Motor neuron (in vitro differentiated cells): ENCODE results near the gene AP4M1. TPM values are rescaled to one million over a fixed set of nuclear protein-coding genes. Genes with fewer than 3 reads are reported as not detected.
A peak's percentile ranks its signal among the peaks of the same experiment; 100 is the strongest.

Experiments
- ATAC-seq, 8 experiments: fragments of 200-7000 bp; cut with Tn5 transposase; replicated peaks in 6 of 8; 2 replicates each; pipeline ENCODE4 v1.8.0; 2021; ENCODE audit warnings: mild to moderate bottlenecking in 8 of 8, moderate library complexity in 8 of 8
- H3K27ac ChIP-seq, 2 donors: fragments of 250-450 bp; sonication (Bioruptor Pico); 2 replicates each; pipeline ENCODE4 v1.9.0; 2021; ENCODE audit warnings: antibody characterized with exemption in 2 of 2, mild to moderate bottlenecking in 2 of 2, moderate library complexity in 1 of 2
- H3K4me1 ChIP-seq, 2 donors: fragments of 250-450 bp; sonication (Bioruptor Pico); replicated peaks in 1 of 2; 2 replicates each; pipeline ENCODE4 v1.6.1; 2021; ENCODE audit warnings: antibody characterized with exemption in 2 of 2, mild to moderate bottlenecking in 2 of 2, moderate library complexity in 1 of 2
- H3K4me3 ChIP-seq, 5 donors: fragments of 250-450 bp; sonication (Bioruptor Pico); 2 replicates each; pipeline ENCODE4 v1.9.0; 2021; ENCODE audit warnings: antibody characterized with exemption in 5 of 5, mild to moderate bottlenecking in 5 of 5, moderate library complexity in 4 of 5
- WGBS, 10 experiments: fragments of 450-650 bp; shearing (Covaris generic); methylation state at CpG; one replicate each; pipeline ENCODE4 v1.0.0; 2022; 5-methylcytosine and 5-hydroxymethylcytosine counted together
- in situ Hi-C, 9 experiments: fragments of 400-800 bp; cut with MboI; loops; one replicate each; pipeline ENCODE4 v1.15.0; 2021; ENCODE audit warnings: low sequenced_read_pairs in 9 of 9, low pct_unique_long_range_greater_than_20kb in 2 of 9; ENCODE audit not compliant: unreplicated experiment in 9 of 9
- total RNA-seq, 8 experiments: library from RNA; unstranded; fragments of 300-600 nt; gene quantifications; 2 replicates each; pipeline versions ENCODE4 v1.2.3 to v1.2.4, GENCODE V29; 2022

AP4M1 gene
- total RNA-seq, 8 experiments from 2014 or later, result 9.5 to 21.1 (median 16.3) TPM

DNA sequence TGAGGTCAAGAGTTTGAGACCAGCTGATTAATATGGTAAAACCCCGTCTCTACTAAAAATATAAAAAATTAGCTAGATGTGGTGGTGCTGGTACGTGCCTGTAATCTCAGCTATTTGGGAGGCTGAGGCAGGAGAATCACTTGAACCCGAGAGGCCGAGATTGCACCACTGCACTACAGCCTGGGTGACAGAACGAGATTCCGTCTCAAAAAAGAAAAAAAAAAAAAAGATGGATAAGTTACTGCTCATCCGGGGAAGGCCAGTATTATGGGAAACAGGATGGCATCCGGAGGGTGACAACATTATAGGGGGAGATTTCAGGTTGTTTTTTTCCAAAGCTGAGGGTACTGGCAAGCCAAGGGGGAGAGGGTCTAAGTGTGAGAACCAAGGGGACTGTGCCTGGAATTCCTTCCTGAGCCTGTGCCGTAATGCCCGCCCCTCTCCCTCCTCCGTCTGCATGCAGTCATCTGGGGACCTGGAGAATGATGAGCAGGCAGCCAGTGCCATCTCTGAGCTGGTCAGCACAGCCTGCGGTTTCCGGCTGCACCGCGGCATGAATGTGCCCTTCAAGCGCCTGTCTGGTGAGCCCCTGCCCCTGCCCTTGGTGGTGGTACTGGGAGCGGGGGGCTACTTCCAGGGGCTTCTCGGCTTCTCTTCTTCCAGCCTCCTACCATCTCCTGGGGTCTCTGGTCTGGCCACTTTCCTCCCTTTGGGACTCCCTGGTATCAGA, 51.7 kb downstream of the AP4M1 start:
- in situ Hi-C loops, result no loop called here
- Histone ChIP-seq H3K4me3 (no peak overlapping the region), H3K4me1 (peaks cover 12 to 18% of the 10 kb centered on the region in 2 donors), H3K27ac (no peak overlapping the region)
- ATAC-seq, result no peak
- WGBS, 10 experiments, result 60 to 100% (median 88%) methylated on average over 1 to 11 of the region's 18 CpGs; no CpG with 5 or more reads in 2 of the 10 experiments

DNA sequence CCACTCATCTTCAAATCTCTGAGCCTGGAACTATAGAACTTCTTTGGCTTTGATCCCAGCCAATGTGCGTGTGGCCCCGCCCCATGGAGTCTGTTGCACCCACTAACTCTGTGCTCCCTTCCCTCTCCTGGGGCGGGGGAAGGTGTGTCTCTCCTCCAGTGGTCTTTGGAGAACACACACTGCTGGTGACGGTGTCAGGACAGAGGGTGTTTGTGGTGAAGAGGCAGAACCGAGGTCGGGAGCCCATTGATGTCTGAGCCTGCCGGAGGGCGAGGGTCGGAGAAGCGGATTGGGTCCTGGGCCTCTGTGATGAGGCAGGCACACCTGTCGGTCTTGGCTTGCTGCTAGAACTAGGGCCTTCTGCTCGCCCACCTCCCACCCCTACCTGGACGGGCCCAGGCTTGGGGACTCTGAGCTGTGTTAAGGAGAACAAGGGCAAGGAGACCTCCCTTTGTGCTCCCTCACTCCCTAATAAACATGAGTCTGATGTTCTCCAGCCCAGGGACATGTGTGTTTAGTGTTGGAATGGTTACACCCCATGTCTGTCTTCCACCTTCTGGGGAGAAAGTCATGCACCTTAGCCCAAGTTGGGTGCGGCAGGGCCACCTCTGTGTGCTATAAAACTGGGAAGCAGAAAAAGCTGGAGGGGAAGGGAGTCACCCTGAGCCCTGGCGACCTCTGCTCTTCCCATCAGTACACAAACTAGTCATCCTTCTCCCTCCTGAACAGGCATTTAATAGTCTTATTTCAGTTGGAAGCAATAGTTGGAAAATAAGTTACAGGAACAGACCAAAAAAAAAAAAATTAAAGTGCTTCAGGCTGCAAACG, 52.5 kb downstream of the AP4M1 start:
- Histone ChIP-seq H3K4me3 (no peak overlapping the region), H3K27ac (no peak overlapping the region), H3K4me1 (peaks cover 10 to 16% of the 10 kb centered on the region in 2 donors)
- no peak for ATAC-seq
- in situ Hi-C loops, result no loop called here
- WGBS, 10 experiments, result 80 to 100% (median 94%) methylated on average over 1 to 3 of the region's 16 CpGs; no CpG with 5 or more reads in 4 of the 10 experiments

DNA sequence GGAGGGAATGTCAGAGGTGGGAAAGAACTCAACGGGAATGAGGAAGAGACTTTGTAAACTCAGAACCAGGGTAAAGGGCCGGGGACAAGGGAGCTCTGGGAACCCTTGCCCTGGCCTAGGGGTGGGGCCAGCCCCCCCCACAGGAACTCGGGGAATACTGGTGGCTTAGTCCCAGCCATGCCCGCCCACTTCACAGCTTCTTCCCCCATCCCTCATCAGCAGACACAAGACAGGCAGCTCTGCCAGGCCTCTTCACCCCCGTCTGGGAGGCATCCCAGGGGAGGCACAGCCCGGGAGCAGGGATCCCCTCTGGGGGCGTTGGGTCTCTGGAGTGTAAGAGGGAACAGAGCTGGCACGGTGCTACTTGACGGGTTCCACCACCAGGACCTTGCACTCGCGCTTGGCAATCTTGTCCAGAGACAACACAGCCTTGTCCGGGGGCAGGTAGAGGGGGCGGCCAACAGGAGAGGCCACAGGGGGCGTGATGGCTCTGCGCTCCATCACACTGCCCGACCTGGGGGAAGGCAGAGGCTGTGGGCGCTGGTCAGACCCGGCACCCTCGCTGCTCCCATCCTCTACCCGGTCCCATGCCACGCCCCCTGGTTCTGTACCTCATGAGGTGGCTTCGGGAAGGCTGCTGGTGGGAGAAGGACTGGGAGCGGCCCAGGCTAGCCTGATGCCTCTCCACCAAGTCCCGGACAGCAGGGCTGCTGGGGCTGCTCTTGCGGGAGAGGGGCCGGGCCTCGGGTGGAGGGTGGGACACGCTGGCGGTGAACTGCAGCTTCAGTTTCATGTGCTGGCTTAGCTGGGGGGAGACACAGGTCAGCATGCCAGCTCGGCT, 53.4 kb downstream of the AP4M1 start:
- no peak for ATAC-seq
- Histone ChIP-seq H3K4me3 (no peak overlapping the region), H3K4me1 (peaks cover 7 to 12% of the 10 kb centered on the region in 2 donors), H3K27ac (no peak overlapping the region)
- WGBS, 10 experiments, result 40 to 81% (median 59%) methylated on average over 1 to 9 of the region's 30 CpGs; no CpG with 5 or more reads in 6 of the 10 experiments
- in situ Hi-C loops, result no loop called here

DNA sequence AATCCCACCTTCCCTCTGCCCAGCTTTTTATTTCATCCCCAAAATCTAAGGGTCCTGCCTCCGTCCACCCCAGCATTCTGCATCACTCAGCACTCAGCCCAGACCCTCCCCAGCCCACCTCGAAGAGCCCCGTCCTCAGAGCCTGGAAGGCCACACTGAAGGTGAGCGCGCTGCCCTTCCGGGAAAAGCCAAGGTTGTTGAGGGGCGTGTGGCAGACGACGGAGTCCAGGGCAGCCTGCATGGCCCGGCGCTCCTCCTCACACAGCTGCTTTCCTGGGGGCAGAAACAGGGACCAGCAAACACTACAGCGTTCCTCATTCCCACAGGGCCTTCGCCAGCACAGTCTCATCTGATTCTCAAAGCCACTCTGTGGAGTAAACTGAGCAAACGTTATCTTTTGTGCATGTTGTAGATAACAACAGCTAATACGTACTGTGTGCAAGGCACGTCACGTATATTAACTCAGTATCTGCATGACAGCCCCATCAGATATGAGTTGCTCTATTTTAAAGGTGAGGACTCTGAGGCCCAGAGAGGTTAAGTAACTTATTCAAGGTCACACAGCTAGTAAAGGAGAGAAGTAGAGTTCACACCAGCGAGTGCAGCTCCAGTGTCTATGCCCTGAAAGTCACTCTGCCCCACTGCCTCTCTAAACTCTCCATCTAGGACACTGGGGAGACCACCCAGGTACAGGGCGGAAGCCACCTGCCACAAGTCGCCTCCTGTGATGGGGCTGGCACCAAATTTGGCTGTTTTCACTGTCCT, 54.3 kb downstream of the AP4M1 start:
- H3K27ac ChIP-seq, result no peak overlapping the region
- no peak overlapping the region for H3K4me3 ChIP-seq
- ATAC-seq, result no peak
- in situ Hi-C loops, result no loop called here
- peaks cover 6 to 10% of the 10 kb centered on the region in 2 donors for H3K4me1 ChIP-seq
- WGBS, 10 experiments, result 83 to 99% (median 90%) methylated on average over 2 to 15 of the region's 20 CpGs; no CpG with 5 or more reads in 2 of the 10 experiments

DNA sequence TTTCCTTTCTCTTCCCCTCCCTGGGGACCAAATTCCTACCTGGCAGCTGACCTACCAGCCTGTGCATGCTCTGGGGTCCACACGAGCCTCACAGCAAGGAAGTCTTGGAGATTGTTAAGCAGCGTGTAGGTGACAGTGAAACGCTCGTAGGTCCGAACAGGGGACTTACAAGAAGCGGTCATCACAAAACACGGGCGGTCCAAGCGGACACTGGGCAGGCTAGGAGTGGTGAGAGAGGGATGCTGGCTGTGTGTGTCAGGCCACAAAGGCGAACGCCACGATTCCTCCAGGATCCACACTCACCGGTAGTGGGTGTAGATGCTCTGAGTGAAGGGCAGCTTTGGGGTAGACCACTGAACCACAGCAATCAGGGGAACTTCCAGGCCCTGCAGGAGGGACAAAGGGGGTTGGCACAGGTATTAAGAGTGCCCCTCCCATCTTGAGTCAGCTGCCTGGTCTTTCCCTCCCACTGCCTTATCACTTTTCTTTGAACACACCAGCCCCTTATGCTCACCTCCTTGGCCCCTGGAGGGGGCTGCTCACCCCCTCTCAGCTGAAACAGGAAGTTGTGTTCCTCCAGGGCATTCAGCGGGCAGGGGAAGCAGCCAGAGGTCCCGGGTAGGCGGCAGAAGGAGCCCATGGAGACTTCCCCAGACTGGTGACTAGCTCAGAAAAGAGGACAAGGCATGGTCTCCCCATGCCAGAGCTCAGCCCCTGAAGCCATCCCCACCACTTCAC, 55.1 kb downstream of the AP4M1 start:
- Histone ChIP-seq H3K4me3 (no peak overlapping the region), H3K4me1 (peaks cover 6 to 10% of the 10 kb centered on the region in 2 donors), H3K27ac (no peak overlapping the region)
- WGBS, 10 experiments, result 80 to 100% (median 91%) methylated on average over 1 to 13 of the region's 16 CpGs; no CpG with 5 or more reads in 4 of the 10 experiments
- ATAC-seq, result no peak
- in situ Hi-C loops, result no loop called here

DNA sequence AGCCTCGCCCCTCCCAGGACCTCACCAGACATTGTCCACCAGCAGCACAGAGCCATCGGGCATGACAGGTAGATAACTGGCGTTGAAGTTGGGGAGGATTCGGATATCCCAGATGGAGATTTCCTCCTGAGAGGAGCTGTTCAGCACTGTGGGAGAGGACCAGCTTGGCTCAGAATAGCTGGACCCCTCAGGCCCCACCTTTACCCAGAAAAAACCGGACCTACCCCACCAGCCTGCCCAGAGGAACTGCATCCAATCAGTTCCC, 55.6 kb downstream of the AP4M1 start:
- no peak for ATAC-seq
- Histone ChIP-seq H3K4me3 (peak overlapping the region in 2 of 5 donors; percentile 69 to 93), H3K27ac (no peak overlapping the region), H3K4me1 (peaks cover 6 to 10% of the 10 kb centered on the region in 2 donors)
- WGBS, 10 experiments, result 40 to 100% (median 90%) methylated on average over 1 to 2 of the region's 5 CpGs; no CpG with 5 or more reads in 7 of the 10 experiments
- in situ Hi-C loops, result no loop called here

DNA sequence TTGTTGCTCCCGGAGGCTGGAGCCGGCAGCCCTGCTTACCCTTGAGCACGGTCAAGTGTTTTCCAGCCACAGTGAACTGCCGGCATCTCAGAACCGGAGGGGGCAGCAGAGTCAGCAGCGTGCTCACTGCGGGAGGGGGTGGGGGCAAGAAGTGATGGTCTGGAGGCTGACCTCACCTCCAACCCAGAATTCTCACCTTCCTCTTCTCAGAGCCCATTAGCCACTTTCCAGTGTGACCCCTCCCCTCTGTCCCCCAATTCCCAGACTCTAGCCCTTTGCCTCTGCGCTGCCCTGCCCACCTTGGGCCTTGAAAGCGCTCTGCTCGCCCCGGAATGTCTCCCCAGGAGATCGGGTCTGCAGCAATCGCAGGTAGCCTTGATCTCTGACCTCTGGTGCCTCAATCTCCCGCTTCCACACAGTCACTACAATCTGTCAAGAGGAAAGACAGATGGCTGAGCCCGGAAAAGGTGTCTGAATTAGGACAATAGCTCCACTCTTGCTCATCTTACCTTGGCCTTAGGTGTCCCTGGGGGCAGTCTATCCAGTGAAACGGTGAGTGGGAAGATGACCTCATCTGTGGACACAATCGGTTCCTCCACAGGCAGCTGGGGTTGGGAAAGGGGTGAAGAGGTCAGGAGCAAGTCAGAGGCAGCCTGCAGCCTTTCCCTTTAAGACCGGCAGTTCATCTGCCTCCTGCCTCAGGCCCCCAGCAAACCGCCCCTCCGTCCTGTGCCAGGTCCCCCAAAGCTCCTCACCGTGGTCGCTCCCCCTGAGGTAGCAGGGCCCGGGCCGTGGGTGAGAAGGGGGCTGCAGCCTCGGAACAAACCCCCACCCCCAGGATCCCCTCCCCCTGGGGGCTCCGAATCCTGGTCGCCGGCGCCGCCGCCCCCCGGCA, 56.1 kb downstream of the AP4M1 start:
- Histone ChIP-seq H3K4me3 (peak overlapping the region; percentile 69 to 93 (median 83)), H3K4me1 (peaks cover 6 to 10% of the 10 kb centered on the region in 2 donors), H3K27ac (peak overlapping the region; percentile 50 to 54)
- in situ Hi-C loops, result no loop called here
- peak in 6 of 8 experiments; percentile 7 to 28 (median 14) for ATAC-seq
- WGBS, 10 experiments, result 0 to 52% (median 33%) methylated on average over 1 to 9 of the region's 32 CpGs; no CpG with 5 or more reads in 3 of the 10 experiments

Other genes with a start within 250 kb of the AP4M1 start
- gene OR2AE1, start 224.6 kb upstream of the AP4M1 start, total RNA-seq, result under 1 TPM in 5 of 8 experiments, not detected in 3; 0.21 to 0.70 (median 0.62) TPM
- 10 to 100 TPM in 5 of 8 experiments, 1 to 10 TPM in 2, not detected in 1; 8.5 to 37.9 (median 11.9) TPM for gene TRIM4, start 182.1 kb upstream of the AP4M1 start, total RNA-seq
- gene GJC3, start 172.0 kb upstream of the AP4M1 start, total RNA-seq, result 1 to 10 TPM in 1 of 8 experiments, under 1 TPM in 5, not detected in 2; 0.18 to 3.7 (median 0.46) TPM
- 100 to 1,000 TPM in 1 of 8 experiments, 10 to 100 TPM in 2, 1 to 10 TPM in 1, under 1 TPM in 2, not detected in 2; 0.08 to 229 (median 12.5) TPM for gene AZGP1, start 125.6 kb upstream of the AP4M1 start, total RNA-seq
- 10 to 100 TPM; 26.1 to 68.7 (median 48.3) TPM for gene ZKSCAN1, start 86.0 kb upstream of the AP4M1 start, total RNA-seq
- gene ZSCAN21, start 51.9 kb upstream of the AP4M1 start, total RNA-seq, result 10 to 100 TPM in 7 of 8 experiments, 1 to 10 TPM in 1; 5.9 to 19.5 (median 16.1) TPM
- 10 to 100 TPM; 32.4 to 63.8 (median 49.4) TPM for gene ZNF3, start 19.9 kb upstream of the AP4M1 start, total RNA-seq
- 100 to 1,000 TPM in 2 of 8 experiments, 10 to 100 TPM in 6; 36.8 to 128 (median 72.2) TPM for gene COPS6, start 12.7 kb upstream of the AP4M1 start, total RNA-seq
- gene MCM7, start 246 bp upstream of the AP4M1 start, total RNA-seq, result 100 to 1,000 TPM in 3 of 8 experiments, 10 to 100 TPM in 5; 15.0 to 262 (median 73.9) TPM
- 10 to 100 TPM; 18.0 to 49.1 (median 33.5) TPM for gene TAF6, start 17.7 kb downstream of the AP4M1 start, total RNA-seq
- gene CNPY4, start 18.0 kb downstream of the AP4M1 start, total RNA-seq, result 10 to 100 TPM; 11.3 to 46.0 (median 16.2) TPM
- gene MBLAC1, start 25.3 kb downstream of the AP4M1 start, total RNA-seq, result 1 to 10 TPM; 1.7 to 5.1 (median 4.1) TPM
- gene LAMTOR4, start 47.3 kb downstream of the AP4M1 start, total RNA-seq, result 100 to 1,000 TPM in 5 of 8 experiments, 10 to 100 TPM in 3; 74.0 to 145 (median 111) TPM
- 10 to 100 TPM in 7 of 8 experiments, 1 to 10 TPM in 1; 9.5 to 24.7 (median 17.9) TPM for gene TRAPPC14, start 57.1 kb downstream of the AP4M1 start, total RNA-seq
- gene GAL3ST4, start 67.0 kb downstream of the AP4M1 start, total RNA-seq, result 1 to 10 TPM; 1.6 to 5.0 (median 2.7) TPM
- gene GPC2, start 75.7 kb downstream of the AP4M1 start, total RNA-seq, result 100 to 1,000 TPM in 3 of 8 experiments, 10 to 100 TPM in 2, 1 to 10 TPM in 2, under 1 TPM in 1; 0.92 to 103 (median 54.7) TPM
- gene STAG3, start 76.3 kb downstream of the AP4M1 start, total RNA-seq, result 10 to 100 TPM in 2 of 8 experiments, 1 to 10 TPM in 6; 2.1 to 18.0 (median 7.5) TPM
- 10 to 100 TPM in 1 of 8 experiments, 1 to 10 TPM in 4, under 1 TPM in 1, not detected in 2; 0.98 to 10.7 (median 2.5) TPM for gene PVRIG, start 118.3 kb downstream of the AP4M1 start, total RNA-seq
- gene SPDYE3, start 206.1 kb downstream of the AP4M1 start, total RNA-seq, result 1 to 10 TPM; 1.9 to 7.9 (median 4.1) TPM